Measurements from ENCODE around the gene LEFTY1. TPM values are rescaled to one million over a fixed set of nuclear protein-coding genes. Genes with fewer than 3 reads are reported as not detected.
A peak's percentile ranks its signal among the peaks of the same experiment; 100 is the strongest.

The LEFTY1 gene
- total RNA-seq, 4 donors from 2014 or later: 1.5 to 15.6 (median 5.6) TPM

DNA sequence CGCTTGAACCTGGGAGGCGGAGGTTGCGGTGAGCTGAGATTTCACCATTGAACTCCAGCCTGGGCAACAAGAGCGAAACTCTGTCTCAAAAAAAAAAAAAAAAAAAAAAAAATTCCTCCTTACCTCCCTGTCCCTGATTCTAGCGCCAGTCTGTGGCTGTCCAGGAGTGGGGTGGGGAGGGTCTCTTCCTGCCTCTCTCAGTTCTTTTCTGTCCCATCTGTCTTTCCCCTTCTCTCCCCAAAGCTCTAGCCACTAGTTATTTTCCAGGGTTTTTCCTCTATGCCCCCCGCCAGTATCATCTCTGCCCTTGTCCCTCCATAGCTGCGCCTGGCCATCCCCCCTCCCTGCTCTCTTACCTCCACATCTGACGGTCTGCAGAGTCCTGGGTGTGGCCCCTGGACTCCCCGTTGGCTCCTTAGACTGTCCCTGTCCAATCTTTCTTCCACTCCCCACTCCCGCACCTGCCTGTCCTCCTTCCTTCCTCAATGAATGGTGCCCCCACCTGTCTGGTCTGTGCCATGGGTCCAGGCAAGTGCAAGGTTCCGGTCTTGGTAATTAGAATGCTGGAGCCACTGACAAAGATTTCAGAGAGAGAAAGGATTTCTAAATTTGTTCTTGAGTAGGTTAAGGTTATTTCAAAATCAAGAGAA, 5.2 kb downstream of the LEFTY1 start:
- H3K4me3 ChIP-seq: peak overlapping the region in 3 of 4 donors; percentile 91 to 99 (median 92)

GRCh38 chr1:225882694-225883615, 6.0 kb downstream of the LEFTY1 start:
- H3K27me3 ChIP-seq: no peaks in the 10 kb centered on the region
- peak overlapping the region; percentile 90 to 99 (median 92) for H3K4me3 ChIP-seq
- DNase-seq: peak; percentile 43 to 77 (median 65)
- peaks cover under 1 to 39% (median 23%) of the 10 kb centered on the region in 4 donors for H3K4me1 ChIP-seq
- H3K27ac ChIP-seq: peak overlapping the region; percentile 91 to 96 (median 95)
- no peaks in the 10 kb centered on the region for H3K9me3 ChIP-seq
- no peaks in the 10 kb centered on the region for H3K36me3 ChIP-seq
- no peak for TF ChIP-seq CTCF (IDR thresholded peaks at IDR 0.05)
- TF ChIP-seq POLR2A (IDR thresholded peaks at IDR 0.05): peak in 1 of 2 donors; percentile 14

More for the DNA sequence above, 5.2 kb downstream of the LEFTY1 start:
- Histone ChIP-seq H3K4me1 (peaks cover 0 to 36% (median 20%) of the 10 kb centered on the region in 4 donors), H3K9me3 (no peaks in the 10 kb centered on the region), H3K27ac (peak overlapping the region in 3 of 4 donors; percentile 91 to 96 (median 95)), H3K36me3 (no peaks in the 10 kb centered on the region), H3K27me3 (no peaks in the 10 kb centered on the region)
- TF ChIP-seq POLR2A (IDR thresholded peaks at IDR 0.05) (no peak), CTCF (IDR thresholded peaks at IDR 0.05) (no peak)
- DNase-seq: no peak

DNA sequence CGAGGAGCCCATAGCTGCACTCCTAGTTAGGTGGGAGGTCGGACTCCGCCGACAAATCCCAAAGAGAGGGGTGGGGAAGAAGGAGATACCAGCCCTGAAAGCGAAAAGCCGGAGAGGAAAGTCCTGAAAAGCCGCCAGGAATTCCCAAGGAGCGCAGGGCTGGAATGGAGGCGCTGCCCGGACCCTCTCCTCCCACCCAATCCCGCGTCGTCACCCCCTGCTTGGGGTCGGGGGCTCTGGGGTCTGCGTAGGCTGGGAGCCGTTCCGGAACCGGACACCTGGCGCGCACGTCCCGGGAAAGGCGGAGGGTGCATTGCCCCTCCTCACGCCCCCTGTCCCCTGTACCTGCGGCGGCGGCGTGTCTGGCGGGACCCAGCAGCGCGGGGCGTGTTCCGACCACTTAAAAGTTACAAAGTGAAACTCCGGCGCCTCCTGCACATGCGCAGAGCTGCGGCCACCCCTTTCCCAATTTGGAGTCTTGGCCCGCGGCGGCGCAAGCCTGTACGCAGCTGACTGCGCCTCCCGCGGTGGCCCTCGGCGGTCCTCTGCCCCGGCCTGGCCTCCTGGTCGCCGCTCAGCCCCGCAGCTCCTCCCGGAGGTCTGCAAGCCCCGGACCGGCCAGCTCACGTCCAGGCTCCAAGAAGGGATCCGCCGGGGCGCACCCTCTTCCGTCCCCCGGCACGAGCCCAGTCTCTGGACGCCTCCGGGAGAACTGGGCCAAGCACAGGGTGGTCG, 6.8 kb downstream of the LEFTY1 start, which contains the start of gene TMEM63A:
Gene TMEM63A (minus strand): TSS at position 422 of the 735 bp plus-strand sequence. CDS start 4,800 bp downstream, outside the sequence.
- H3K4me1 ChIP-seq: peaks cover 4 to 43% (median 26%) of the 10 kb centered on the region in 4 donors
- H3K4me3 ChIP-seq: peak within 1 kb of the TSS; percentile 90 to 99 (median 92)
- peak; percentile 89 to 96 (median 93) for DNase-seq

DNA sequence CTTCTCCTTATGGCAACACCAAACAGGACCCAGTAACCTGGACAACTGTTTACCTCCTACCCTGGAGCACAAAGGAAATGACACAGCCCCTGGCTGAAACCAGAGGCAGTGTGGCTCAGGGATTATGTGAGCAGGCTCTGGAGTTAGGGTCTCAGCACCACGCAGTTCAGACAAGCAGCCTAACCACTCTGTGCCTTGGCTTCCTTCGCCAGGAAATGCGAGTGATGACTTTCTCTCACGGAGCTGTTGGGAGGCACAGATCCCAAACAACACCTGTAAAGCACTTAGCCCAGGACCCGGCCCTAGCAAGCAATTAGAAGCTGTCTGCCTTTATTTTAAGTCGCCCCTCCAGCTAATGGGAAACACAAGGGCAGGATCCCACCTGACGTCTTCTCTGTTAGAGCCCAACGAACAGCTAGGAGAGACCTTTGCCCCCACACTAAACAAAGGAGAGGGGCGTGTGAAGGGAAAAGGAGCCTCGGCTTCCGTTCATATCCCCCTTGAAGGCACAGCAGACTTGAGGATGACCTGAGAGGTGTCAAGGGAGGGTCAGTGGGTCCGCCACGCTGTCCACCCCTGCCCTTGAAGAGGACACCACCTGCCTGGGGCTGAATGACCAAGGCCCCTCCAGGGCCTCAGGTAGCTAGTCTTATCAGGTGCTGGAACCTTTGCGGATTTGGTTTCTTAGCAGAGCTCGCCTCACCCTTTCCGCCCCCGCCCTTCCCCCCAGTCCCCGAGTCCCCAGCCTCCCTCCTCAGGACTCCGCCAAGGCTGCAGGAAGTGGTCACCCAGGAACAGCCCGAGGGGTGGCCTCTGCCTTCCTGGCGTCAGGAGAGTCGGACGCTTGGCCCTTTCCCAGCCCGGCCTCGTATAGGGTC, 7.6 kb downstream of the LEFTY1 start:
- Histone ChIP-seq H3K27me3 (no peaks in the 10 kb centered on the region), H3K9me3 (no peaks in the 10 kb centered on the region), H3K27ac (peak overlapping the region; percentile 91 to 96 (median 95)), H3K4me3 (peak overlapping the region; percentile 90 to 99 (median 92)), H3K4me1 (peaks cover 4 to 50% (median 26%) of the 10 kb centered on the region in 4 donors), H3K36me3 (no peaks in the 10 kb centered on the region)
- peak; percentile 74 to 83 (median 77) for DNase-seq
- no peak for TF ChIP-seq CTCF (IDR thresholded peaks at IDR 0.05)
- TF ChIP-seq POLR2A (IDR thresholded peaks at IDR 0.05): no peak

More for the DNA sequence above, 6.8 kb downstream of the LEFTY1 start, which contains the start of gene TMEM63A:
- H3K9me3 ChIP-seq: no peaks in the 10 kb centered on the region
- TF ChIP-seq POLR2A (IDR thresholded peaks at IDR 0.05) (peak; percentile 54 to 68), CTCF (IDR thresholded peaks at IDR 0.05) (peak in 5 of 6 experiments; percentile 25 to 53 (median 37))
- no peaks in the 10 kb centered on the region for H3K36me3 ChIP-seq
- H3K27me3 ChIP-seq: no peaks in the 10 kb centered on the region
- peak within 1 kb of the TSS; percentile 91 to 96 (median 95) for H3K27ac ChIP-seq

Measured in Peyer's patch (tissue), 4 donors.